Mucosa of descending colon (tissue), 3 donors: ENCODE measurements around the gene DNAJC16. TPM values are rescaled to one million over a fixed set of nuclear protein-coding genes. Genes with fewer than 3 reads are reported as not detected.
A peak's percentile ranks its signal among the peaks of the same experiment; 100 is the strongest.
"Not testable (repeated sequence)": the region's sequence is repeated elsewhere in the genome, so short reads cannot be mapped to it uniquely, and the experiment has no call there.

Source experiments
- ATAC-seq: fragments of 200-7000 bp; cut with Tn5 transposase; one replicate; pipeline ENCODE4 v1.9.1; 2020; ENCODE audit warnings: mild to moderate bottlenecking, moderate library complexity
- DNase-seq, 3 donors: peaks; one replicate each; pipeline ENCODE4 v3.0.0-alpha.2; 2020
- H3K36me3 ChIP-seq: fragments of 200-600 bp; one replicate; pipeline ENCODE4 v1.8.0; 2021; ENCODE audit warnings: low read depth, mild to moderate bottlenecking
- H3K4me1 ChIP-seq: fragments of 200-600 bp; one replicate; pipeline ENCODE4 v1.8.0; 2021; ENCODE audit warnings: low read depth, mild to moderate bottlenecking
- H3K4me3 ChIP-seq: fragments of 200-600 bp; one replicate; pipeline ENCODE4 v1.8.0; 2021; ENCODE audit warnings: mild to moderate bottlenecking
- H3K9me3 ChIP-seq: fragments of 200-600 bp; one replicate; pipeline ENCODE4 v1.8.0; 2021; ENCODE audit warnings: mild to moderate bottlenecking
- CTCF ChIP-seq: fragments of 200-600 bp; IDR thresholded peaks from one replicate; pipeline ENCODE4 v1.8.0; 2022; ENCODE audit warnings: antibody characterized with exemption, mild to moderate bottlenecking
- intact Hi-C, 2 donors: fragments of 100-400 bp; cut with DNase I in 1 of 2; cut with micrococcal nuclease in 1 of 2; formaldehyde crosslinking; loops; one replicate each; pipeline versions ENCODE4 v1.11.0 to v1.11.1; 2022; cut with DNase I, micrococcal nuclease
- total RNA-seq, 3 donors: library from RNA; stranded (reverse); fragmentation: NEBNext Ultra II Directional in 2 of 3; extraction: Animal tissue kit (Norgen Biotek cat#: 25700) in 2 of 3; gene quantifications; one replicate each; pipeline versions ENCODE4 v1.2.1 to v1.2.4, GENCODE V29; 2021 to 2023
- donor health status: DM: no; HTN: no; CAD: no; lungs with moderate emphysema.
- donor health status: DM: no; HTN: no; CAD: no.
- donor health status: DM: no; HTN: yes; CAD: no.

DNAJC16 gene
- total RNA-seq, 3 donors from 2014 or later, result 23.7 to 27.7 (median 23.8) TPM

- intact Hi-C loops, result no loop called here
- no peaks in the 10 kb centered on the region for H3K36me3 ChIP-seq
- DNase-seq (no peak), ATAC-seq (no peak)
- H3K9me3 ChIP-seq, result no peaks in the 10 kb centered on the region
- H3K4me3 ChIP-seq, result no peak overlapping the region
- no peaks in the 10 kb centered on the region for H3K4me1 ChIP-seq
- TF ChIP-seq CTCF, result no peak
These were observed 13.5 kb upstream of the DNAJC16 start for GRCh38 chr1:15513192-15513591.

- DNase-seq, result no peak
- H3K4me3 ChIP-seq, result no peak overlapping the region
- no peaks in the 10 kb centered on the region for H3K4me1 ChIP-seq
- no peak for TF ChIP-seq CTCF
- no peaks in the 10 kb centered on the region for H3K36me3 ChIP-seq
- no peaks in the 10 kb centered on the region for H3K9me3 ChIP-seq
- intact Hi-C loops, result no loop called here
- no peak for ATAC-seq
These were observed 12.7 kb upstream of the DNAJC16 start for GRCh38 chr1:15513919-15514318.

- H3K4me3 ChIP-seq, ATAC-seq, H3K4me1 ChIP-seq, intact Hi-C loops, H3K9me3 ChIP-seq, DNase-seq, H3K36me3 ChIP-seq: not testable (repeated sequence)
These were observed 12.1 kb upstream of the DNAJC16 start for GRCh38 chr1:15514557-15514956.

GRCh38 chr1:15515022-15515663, 11.5 kb upstream of the DNAJC16 start:
- Histone ChIP-seq H3K36me3 (no peaks in the 10 kb centered on the region), H3K4me3 (no peak overlapping the region), H3K9me3 (no peaks in the 10 kb centered on the region), H3K4me1 (no peaks in the 10 kb centered on the region)
- no peak for TF ChIP-seq CTCF
- ATAC-seq (no peak), DNase-seq (no peak)
- intact Hi-C loops, result no loop called here

GRCh38 chr1:15519625-15520024, 7.0 kb upstream of the DNAJC16 start:
- Histone ChIP-seq H3K4me3 (no peak overlapping the region), H3K4me1 (peaks cover 8% of the 10 kb centered on the region), H3K36me3 (no peaks in the 10 kb centered on the region), H3K9me3 (no peaks in the 10 kb centered on the region)
- DNase-seq (no peak), ATAC-seq (no peak)
- TF ChIP-seq CTCF, result no peak
- intact Hi-C loops, result no loop called here

- intact Hi-C loops, H3K4me3 ChIP-seq, ATAC-seq, H3K36me3 ChIP-seq, H3K9me3 ChIP-seq: not testable (repeated sequence)
- H3K4me1 ChIP-seq, result peaks cover 18% of the 10 kb centered on the region
- DNase-seq, result peak in 1 of 3 donors; percentile 9
These were observed 5.3 kb upstream of the DNAJC16 start for GRCh38 chr1:15521206-15521906.
